ENCODE measurements around the gene NUP210. TPM values are rescaled to one million over a fixed set of nuclear protein-coding genes. Genes with fewer than 3 reads are reported as not detected.
"Not testable (repeated sequence)": the region's sequence is repeated elsewhere in the genome, so short reads cannot be mapped to it uniquely, and the experiment has no call there.

Gene NUP210
- polyA plus RNA-seq, 3 donors = 22.7 to 23.7 (median 23.3) TPM

DNA sequence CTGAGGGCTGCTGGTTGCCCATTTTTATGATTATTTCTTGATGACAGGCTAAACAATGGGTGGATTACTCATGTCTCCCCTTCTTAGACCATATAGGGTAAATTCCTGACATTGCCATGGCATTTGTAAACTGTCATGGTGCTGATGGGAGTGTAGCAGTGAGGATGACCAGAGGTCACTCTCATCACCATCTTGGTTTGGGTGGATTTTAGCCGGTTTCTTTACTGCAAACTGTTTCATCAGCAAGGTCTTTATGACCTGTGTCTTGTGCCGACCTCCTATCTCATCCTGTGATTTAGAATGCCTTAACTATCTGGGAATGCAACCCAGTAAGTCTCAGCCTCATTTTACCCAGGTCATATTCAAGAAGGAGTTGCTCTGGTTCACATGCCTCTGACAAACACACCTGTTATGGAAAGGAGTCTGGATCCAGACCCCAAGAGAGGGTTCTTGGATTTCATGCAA is 10.3 kb upstream of the NUP210 start:
- not testable (repeated sequence) for DNase-seq (ENCODE audit: low read depth in 3 of 3, low spot score in 2 of 3)

- DNase-seq (ENCODE audit: low read depth in 3 of 3, low spot score in 2 of 3) = no peak
Observed at GRCh38 chr3:13429631-13430291, 9.6 kb upstream of the NUP210 start.

DNA sequence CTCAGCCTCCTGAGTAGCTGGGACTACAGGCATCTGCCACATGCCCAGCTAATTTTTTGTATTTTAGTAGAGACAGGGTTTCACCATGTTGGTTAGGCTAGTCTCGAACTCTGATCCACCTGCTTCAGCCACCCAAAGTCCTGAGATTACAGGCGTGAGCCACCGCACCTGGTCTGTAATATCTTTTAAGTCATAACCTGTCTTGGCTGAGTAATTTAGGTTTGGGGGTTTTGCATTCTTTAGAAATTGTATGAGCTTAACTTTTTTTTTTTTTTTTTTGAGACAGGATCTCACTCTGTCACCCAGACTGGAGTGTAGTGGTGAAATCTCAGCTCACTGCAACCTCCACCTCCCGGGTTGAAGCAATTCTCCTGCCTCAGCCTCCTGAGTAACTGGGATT is 8.6 kb upstream of the NUP210 start:
- not testable (repeated sequence) for DNase-seq (ENCODE audit: low read depth in 3 of 3, low spot score in 2 of 3)

DNA sequence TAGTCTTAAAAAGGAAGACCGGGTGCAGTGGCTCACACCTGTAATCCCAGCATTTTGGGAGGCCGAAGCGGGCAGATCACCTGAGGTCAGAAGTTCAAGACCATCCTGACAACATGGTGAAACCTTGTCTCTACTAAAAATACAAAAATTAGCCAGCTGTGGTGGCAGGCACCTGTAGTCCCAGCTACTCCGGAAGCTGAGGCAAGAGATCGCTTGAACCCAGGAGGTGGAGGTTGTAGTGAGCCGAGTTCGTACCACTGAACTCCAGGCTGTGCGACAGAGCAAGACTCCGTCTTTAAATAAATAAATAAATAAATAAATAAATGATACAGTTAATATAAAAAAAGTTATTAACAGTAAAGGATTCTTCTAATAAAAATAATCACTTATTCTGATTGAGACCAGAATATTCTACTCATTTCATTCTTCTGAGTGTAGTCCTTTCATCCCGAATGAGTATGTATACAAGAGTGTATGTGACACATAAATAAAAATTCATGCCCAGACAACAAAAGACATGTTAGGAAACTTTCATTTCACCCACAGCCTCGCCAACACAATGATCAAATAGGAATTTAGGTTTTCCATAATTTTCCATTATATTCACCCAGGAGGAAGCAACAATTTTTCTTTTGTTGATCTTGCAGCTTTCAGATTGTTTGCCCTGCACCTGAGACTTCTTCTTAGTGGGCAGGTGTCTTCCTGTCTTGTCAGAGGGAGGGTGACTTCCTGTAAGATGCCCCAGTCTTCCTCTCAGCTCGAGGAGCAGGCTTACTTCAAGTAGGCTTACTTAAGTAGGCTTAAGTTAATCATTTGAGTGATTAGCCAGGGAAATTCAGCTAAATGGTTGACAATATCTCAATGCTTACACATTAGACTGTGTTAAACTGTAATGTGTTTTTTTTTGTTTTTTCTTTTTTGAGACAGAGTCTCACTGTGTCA is 7.8 kb upstream of the NUP210 start:
- DNase-seq (ENCODE audit: low read depth in 3 of 3, low spot score in 2 of 3) = no peak

DNA sequence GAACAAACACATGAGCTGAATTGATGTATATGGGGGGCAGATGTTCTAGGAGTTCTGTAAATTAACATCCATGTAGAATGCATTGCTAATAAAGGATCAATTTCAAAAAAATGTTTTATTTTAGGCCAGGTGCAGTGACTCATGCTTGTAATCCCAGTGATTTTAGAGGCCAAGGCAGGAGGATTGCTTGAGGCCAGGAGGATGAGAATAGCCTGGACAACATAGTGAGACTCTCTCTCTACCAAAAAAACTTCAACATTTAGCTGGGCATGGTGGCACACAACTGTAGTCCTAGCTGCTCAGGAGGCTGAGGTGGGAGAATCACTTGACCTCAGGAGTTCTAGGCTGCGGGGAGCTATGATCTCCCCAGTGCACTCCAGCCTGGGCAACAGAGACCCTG is 6.5 kb upstream of the NUP210 start:
- DNase-seq (ENCODE audit: low read depth in 3 of 3, low spot score in 2 of 3) = no peak

DNA sequence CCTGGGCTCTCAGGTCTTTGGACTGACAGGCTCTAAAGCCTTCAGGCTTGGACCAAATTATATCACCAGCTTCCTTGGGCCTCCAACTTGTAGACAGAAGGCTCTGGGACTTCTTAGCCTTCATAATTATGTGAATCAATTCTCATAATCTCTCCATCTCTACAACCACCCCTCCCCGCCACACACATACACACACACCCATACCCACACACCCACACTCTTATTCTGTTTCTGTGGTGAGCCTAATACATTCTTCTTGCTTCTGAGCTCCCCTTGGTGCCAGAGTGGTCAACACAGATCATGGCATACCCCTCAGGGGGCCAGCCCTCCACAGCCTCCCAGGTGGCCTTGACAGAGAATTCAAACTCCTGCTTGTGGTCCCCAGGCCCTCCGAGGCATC is 5.6 kb upstream of the NUP210 start:
- DNase-seq (ENCODE audit: low read depth in 3 of 3, low spot score in 2 of 3) = no peak

DNA sequence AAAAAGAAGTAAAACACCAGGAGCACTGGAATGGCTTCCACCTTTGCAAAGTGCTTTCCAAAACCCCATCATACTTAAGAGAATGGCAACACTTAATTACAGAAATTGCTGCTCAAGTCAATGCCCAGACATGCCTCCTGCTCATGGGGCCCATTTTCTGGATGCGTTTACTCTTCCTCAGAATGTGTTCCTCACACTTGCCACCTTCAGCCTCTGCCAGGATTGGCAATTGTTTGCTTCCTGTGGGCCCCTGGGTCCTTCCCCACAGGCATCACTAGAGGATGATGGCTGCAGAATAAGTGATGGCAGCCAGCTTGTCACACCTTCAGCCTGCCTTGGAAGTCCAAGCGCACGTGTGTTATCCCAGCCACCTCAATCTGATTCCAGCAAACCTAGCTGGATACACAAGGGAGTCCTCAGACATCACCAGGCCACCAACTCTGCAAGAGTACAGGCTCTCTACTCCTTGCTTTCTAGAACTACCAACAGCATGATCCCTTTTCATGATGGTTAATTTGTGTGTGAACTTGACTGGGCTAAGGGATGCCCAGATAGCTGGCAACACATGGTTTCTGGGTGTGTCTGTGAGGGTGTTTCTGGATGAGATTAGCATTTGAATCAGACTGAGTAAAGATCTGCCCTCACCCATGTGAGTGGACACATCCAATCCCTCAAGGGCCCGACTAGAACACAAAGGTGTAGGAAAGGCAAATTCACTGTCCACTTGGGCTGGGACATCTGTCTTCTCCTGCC is 4.9 kb upstream of the NUP210 start:
- no peak for DNase-seq (ENCODE audit: low read depth in 3 of 3, low spot score in 2 of 3)

- no peak for DNase-seq (ENCODE audit: low read depth in 3 of 3, low spot score in 2 of 3)
Observed at GRCh38 chr3:13424141-13424844, 4.2 kb upstream of the NUP210 start.

- DNase-seq (ENCODE audit: low read depth in 3 of 3, low spot score in 2 of 3) = no peak
Observed at GRCh38 chr3:13420831-13421765, 976 bp upstream of the NUP210 start.

DNA sequence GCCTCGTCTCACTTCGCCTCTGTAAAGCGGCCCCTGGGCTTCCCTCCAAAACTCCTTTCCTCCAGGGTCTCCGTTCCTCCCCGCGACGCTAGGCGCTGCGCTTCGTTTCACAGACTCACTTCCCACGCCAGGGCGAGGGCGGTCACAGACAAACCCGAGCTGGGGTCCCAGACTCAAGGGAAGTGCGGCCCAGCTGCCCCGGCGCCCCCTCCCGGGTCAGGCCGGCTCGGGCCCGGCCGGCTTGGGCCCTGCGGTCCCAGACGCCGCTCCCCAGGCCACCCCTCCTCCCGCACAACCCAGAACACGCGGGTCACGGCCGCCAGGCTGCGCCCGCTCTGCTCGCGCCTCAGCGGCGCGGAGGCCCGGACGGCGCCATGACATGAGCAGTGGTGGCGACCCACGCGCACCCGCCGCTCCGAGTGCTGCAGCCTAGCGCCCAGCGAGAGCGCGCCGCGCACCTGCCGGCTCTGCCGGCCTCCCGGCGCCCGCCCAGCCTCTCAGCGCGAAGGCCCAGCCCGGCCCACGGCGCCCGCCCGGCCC is 547 bp downstream of the NUP210 start:
- DNase-seq (ENCODE audit: low read depth in 3 of 3, low spot score in 2 of 3) = no peak

GRCh38 chr3:13417166-13417947 is 2.8 kb downstream of the NUP210 start:
- no peak for DNase-seq (ENCODE audit: low read depth in 3 of 3, low spot score in 2 of 3)

DNA sequence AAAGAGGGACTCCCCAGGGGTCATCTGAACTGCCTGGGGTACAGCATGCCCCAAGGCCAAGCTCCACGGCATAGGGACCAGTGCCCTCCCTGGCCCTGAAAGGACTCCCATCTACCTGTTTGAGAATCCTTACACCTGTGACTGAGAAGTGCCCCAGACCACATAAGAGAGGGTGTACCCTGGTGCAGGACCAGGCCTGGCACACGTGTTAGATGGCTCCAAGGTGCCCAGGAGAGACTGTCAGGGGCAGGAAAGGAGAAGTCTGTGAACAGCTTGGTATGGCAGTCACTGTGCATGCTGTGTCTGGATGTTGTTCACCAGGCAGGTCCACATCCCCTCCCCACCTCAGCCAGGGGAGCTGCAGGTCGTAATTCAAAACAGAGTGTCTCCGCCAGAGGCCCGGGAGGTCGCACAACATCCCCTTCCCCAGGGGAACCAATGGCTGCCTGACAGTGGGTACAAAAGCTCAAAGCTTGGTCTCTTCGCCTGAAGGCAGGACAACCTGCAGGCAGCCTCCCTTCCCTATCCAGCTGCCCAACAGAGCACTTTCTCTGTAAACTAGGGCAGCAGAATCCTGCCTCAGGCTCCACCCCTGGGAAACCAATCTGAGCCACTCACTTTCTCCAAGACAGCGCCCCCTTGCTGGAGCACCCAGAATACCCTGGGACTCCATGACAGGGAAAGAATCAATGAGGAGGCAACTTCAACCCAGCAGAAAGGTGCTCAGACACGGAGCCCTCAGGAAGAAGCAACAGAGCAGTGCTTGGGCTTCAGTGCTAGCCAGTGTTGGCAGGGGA is 3.9 kb downstream of the NUP210 start:
- no peak for DNase-seq (ENCODE audit: low read depth in 3 of 3, low spot score in 2 of 3)

GRCh38 chr3:13415236-13415986 is 4.7 kb downstream of the NUP210 start:
- no peak for DNase-seq (ENCODE audit: low read depth in 3 of 3, low spot score in 2 of 3)

DNA sequence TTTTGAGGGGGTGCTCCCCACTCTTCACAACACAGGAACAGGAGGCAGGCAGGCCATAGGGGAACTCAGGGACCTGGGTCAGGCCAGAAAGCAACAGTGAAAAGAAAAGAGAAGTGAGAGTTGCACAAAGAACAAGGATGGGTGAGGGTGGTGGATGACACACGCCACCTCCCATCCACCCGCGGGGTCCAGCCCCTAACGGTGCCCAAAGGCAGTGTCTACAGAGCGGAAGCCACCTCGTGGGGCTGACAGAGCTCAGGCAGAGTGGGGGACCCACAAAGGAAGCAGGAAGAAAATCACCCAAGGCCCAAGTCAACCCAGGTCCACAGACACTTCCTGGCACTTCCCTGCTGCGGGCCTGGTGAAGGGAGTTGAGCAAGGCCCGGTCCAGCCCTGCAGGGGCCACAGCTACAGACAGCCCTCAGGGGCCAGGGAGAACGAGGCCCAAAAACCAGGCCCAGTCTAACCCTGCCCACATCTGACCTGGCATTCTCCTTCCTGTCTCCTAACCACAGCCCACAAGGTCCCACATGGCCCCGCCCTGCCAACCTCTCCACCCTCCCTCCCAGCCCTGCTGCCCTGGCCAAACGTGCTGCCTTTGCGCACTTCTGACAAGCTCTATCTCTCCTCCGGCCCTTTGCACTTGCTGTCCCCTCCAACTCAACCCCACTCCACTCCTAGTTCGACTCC is 5.9 kb downstream of the NUP210 start:
- DNase-seq (ENCODE audit: low read depth in 3 of 3, low spot score in 2 of 3) = no peak

DNA sequence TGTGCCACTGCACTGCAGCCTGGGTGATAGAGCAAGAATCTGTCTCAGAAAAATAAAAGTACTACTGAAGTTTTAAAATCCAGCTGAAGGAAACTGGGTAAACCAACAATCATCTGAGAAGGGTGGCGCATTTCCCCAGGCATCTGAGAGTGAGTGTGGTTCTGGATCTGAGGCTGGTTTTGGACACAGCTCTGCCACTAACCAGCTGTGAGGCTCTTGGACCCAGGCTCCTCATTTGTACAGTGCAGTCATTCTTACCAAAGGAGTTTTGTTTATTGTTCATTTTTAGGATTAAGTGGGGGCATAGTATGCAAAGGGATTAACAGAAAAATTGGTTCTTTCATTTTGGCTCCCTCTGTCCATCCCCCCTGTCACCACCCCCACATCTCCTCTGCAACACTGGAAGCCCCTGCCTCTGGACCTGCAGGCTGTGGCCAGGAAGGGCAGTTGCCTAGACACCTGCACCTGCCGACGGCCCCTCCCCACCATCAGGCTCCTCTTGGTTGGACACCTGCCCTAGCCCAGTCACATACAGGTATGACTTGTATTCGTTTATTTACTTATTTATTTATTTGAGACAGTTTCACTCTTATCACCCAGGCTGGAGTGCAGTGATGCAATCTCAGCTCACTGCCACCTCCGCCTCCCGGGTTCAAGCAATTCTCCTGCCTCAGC is 8.8 kb downstream of the NUP210 start:
- no peak for DNase-seq (ENCODE audit: low read depth in 3 of 3, low spot score in 2 of 3)

DNA sequence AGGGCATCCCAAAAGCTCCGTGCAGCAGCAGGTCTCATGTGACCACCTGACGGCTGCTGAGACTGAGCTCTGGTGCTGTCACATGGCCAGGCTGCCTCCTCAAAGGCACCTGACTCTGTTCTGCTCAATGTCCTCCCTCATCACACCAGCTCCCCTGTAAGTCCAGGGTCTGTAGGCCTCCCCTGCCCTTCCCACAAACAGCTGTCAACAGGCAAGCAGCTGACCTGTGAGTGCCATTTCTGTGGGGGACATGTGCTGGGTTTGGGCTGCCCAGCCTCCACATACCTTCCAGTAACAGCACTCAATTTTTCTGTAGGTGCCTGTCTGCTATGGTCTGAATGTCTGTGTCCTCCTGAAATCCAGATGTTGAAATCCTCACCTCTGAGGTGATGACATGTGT is 11.2 kb downstream of the NUP210 start:
- DNase-seq (ENCODE audit: low read depth in 3 of 3, low spot score in 2 of 3) = no peak
